HG03575 (cell line): Measurements from ENCODE around the gene TUBA3E.
A peak's percentile ranks its signal among the peaks of the same experiment; 100 is the strongest.
"Not testable (repeated sequence)": the region's sequence is repeated elsewhere in the genome, so short reads cannot be mapped to it uniquely, and the experiment has no call there.

Experiments used
- ATAC-seq: cut with Tn5 transposase; IDR thresholded peaks from one replicate; pipeline ENCODE4 v1.9.1; 2021; ENCODE audit not compliant: unreplicated experiment, insufficient number of reproducible peaks, low FRiP score; ENCODE audit errors: extremely low read depth

TUBA3E gene

GRCh38 chr2:130195089-130195635, 3.1 kb downstream of the TUBA3E start:
- not testable (repeated sequence) for ATAC-seq

- ATAC-seq, result not testable (repeated sequence)
Observed at GRCh38 chr2:130193824-130194223, 4.4 kb downstream of the TUBA3E start.

- not testable (repeated sequence) for ATAC-seq
Observed at GRCh38 chr2:130192451-130192850, 5.8 kb downstream of the TUBA3E start.

- ATAC-seq, result not testable (repeated sequence)
Observed at GRCh38 chr2:130191319-130191718, 6.9 kb downstream of the TUBA3E start.

- ATAC-seq, result no peak
Observed at GRCh38 chr2:130190237-130190636, 8.0 kb downstream of the TUBA3E start.

- not testable (repeated sequence) for ATAC-seq
Observed at GRCh38 chr2:130188958-130189357, 9.3 kb downstream of the TUBA3E start.

GRCh38 chr2:130187859-130188792, 10.1 kb downstream of the TUBA3E start:
- ATAC-seq, result not testable (repeated sequence)

GRCh38 chr2:130187268-130187667, 11.0 kb downstream of the TUBA3E start:
- ATAC-seq, result no peak

- no peak for ATAC-seq
Observed at GRCh38 chr2:130186391-130186790, 11.8 kb downstream of the TUBA3E start.

GRCh38 chr2:130185896-130186295, 12.3 kb downstream of the TUBA3E start:
- no peak for ATAC-seq

- ATAC-seq, result no peak
Observed at GRCh38 chr2:130185436-130185835, 12.8 kb downstream of the TUBA3E start.

GRCh38 chr2:130183512-130184373, 14.5 kb downstream of the TUBA3E start:
- no peak for ATAC-seq

GRCh38 chr2:130182826-130183511, 15.3 kb downstream of the TUBA3E start:
- ATAC-seq, result not testable (repeated sequence)

GRCh38 chr2:130181880-130182682, 16.2 kb downstream of the TUBA3E start, which contains the start of gene MZT2B:
Gene MZT2B (plus strand): TSS chr2:130182262. CDS start chr2:130182283, 21 bp downstream.
- ATAC-seq, result peak; percentile 45

- ATAC-seq, result peak; percentile 29
Observed at GRCh38 chr2:130181325-130181879, 16.8 kb downstream of the TUBA3E start, which contains the start of gene SMPD4. Gene SMPD4 (minus strand): TSS chr2:130181602. CDS start chr2:130176592, 5,010 bp downstream.

GRCh38 chr2:130180404-130181324, 17.6 kb downstream of the TUBA3E start:
- not testable (repeated sequence) for ATAC-seq

GRCh38 chr2:130174866-130175265, 23.4 kb downstream of the TUBA3E start:
- ATAC-seq, result not testable (repeated sequence)
